Trophoblast cell (in vitro differentiated cells and primary cell): ENCODE data around the gene PTAFR.
A peak's percentile ranks its signal among the peaks of the same experiment; 100 is the strongest.

Experiments used
- DNase-seq, 2 donors: peaks; one replicate each; pipeline ENCODE4 v3.0.0-alpha.2; 2016
- H2AFZ ChIP-seq: 2 replicates; pipeline ENCODE4 v1.6.1; 2013; ENCODE audit warnings: low read length, moderate library complexity, mild to moderate bottlenecking; ENCODE audit not compliant: insufficient read depth, poor library complexity
- H2AK5ac ChIP-seq: 2 replicates; pipeline ENCODE4 v1.6.1; 2013; ENCODE audit warnings: mild to moderate bottlenecking, low read length
- H2BK120ac ChIP-seq: 2 replicates; pipeline ENCODE4 v1.6.1; 2013; ENCODE audit warnings: low read length, mild to moderate bottlenecking, moderate library complexity; ENCODE audit not compliant: insufficient read depth, poor library complexity
- H2BK12ac ChIP-seq: 2 replicates; pipeline ENCODE4 v1.6.1; 2013; ENCODE audit warnings: mild to moderate bottlenecking, low read length, moderate library complexity
- H2BK5ac ChIP-seq: 2 replicates; pipeline ENCODE4 v1.6.1; 2013; ENCODE audit warnings: low read length, low read depth, moderate library complexity, mild to moderate bottlenecking; ENCODE audit not compliant: poor library complexity
- H3K14ac ChIP-seq: 2 replicates; pipeline ENCODE4 v1.6.1; 2013; ENCODE audit warnings: mild to moderate bottlenecking, low read length
- H3K18ac ChIP-seq: 2 replicates; pipeline ENCODE4 v1.6.1; 2013; ENCODE audit warnings: mild to moderate bottlenecking, low read length
- H3K23ac ChIP-seq: 2 replicates; pipeline ENCODE4 v1.6.1; 2013; ENCODE audit warnings: low read length
- H3K27ac ChIP-seq: 2 replicates; pipeline ENCODE4 v1.5.1; 2013; ENCODE audit warnings: low read depth, mild to moderate bottlenecking, inconsistent platforms, low read length, moderate library complexity
- H3K27me3 ChIP-seq: 2 replicates; pipeline ENCODE4 v1.6.1; 2013; ENCODE audit warnings: inconsistent platforms, mild to moderate bottlenecking, low read length, moderate library complexity; ENCODE audit not compliant: insufficient read depth
- H3K36me3 ChIP-seq, 2 experiments: 1 replicate in 1 of 2; 2 replicates in 1 of 2; pipeline ENCODE4 v1.6.1; 2013; ENCODE audit warnings: low read length in 2 of 2, mild to moderate bottlenecking in 2 of 2, moderate library complexity in 1 of 2; ENCODE audit not compliant: insufficient read depth in 2 of 2, control insufficient read depth in 1 of 2
- H3K4ac ChIP-seq: 2 replicates; pipeline ENCODE4 v1.6.1; 2013; ENCODE audit warnings: low read depth, mild to moderate bottlenecking, low read length, moderate library complexity
- H3K4me1 ChIP-seq, 2 experiments: 1 replicate in 1 of 2; 2 replicates in 1 of 2; pipeline ENCODE4 v1.6.1; 2013; ENCODE audit warnings: low read length in 2 of 2, mild to moderate bottlenecking in 2 of 2, moderate library complexity in 1 of 2; ENCODE audit not compliant: insufficient read depth in 2 of 2, control insufficient read depth in 1 of 2
- H3K4me2 ChIP-seq: 2 replicates; pipeline ENCODE4 v1.6.1; 2013; ENCODE audit warnings: inconsistent platforms, mild to moderate bottlenecking, low read length, moderate library complexity
- H3K4me3 ChIP-seq: 2 replicates; pipeline ENCODE4 v1.5.1; 2013; ENCODE audit warnings: mild to moderate bottlenecking, low read depth, low read length, inconsistent platforms
- H3K79me1 ChIP-seq: one replicate; pipeline ENCODE4 v1.6.1; 2013; ENCODE audit warnings: low read length
- H3K79me2 ChIP-seq: 2 replicates; pipeline ENCODE4 v1.6.1; 2013; ENCODE audit warnings: low read length, mild to moderate bottlenecking; ENCODE audit not compliant: control insufficient read depth, insufficient read depth, poor library complexity
- H3K9ac ChIP-seq: 2 replicates; pipeline ENCODE4 v1.6.1; 2013; ENCODE audit warnings: mild to moderate bottlenecking, low read length
- H3K9me3 ChIP-seq: 2 replicates; pipeline ENCODE4 v1.6.1; 2013; ENCODE audit warnings: low read depth, mild to moderate bottlenecking, control low read depth, inconsistent platforms, low read length; ENCODE audit not compliant: insufficient read depth
- H4K12ac ChIP-seq: 2 replicates; pipeline ENCODE4 v1.6.1; 2013; ENCODE audit warnings: low read depth, mild to moderate bottlenecking, low read length, moderate library complexity
- H4K8ac ChIP-seq: 2 replicates; pipeline ENCODE4 v1.6.1; 2013; ENCODE audit warnings: low read depth, mild to moderate bottlenecking, low read length, moderate library complexity
- H4K91ac ChIP-seq: one replicate; pipeline ENCODE4 v1.6.1; 2013; ENCODE audit warnings: low read depth, mild to moderate bottlenecking, low read length, moderate library complexity
- WGBS: extraction: QIAGEN DNeasy Blood & Tissue Kit; methylation state at CpG from one replicate; pipeline ENCODE4 v1.1.7; 2013; ENCODE audit warnings: missing lambda C conversion rate; ENCODE audit not compliant: insufficient read length, insufficient coverage; ENCODE audit errors: extremely low coverage; 5-methylcytosine and 5-hydroxymethylcytosine counted together

The PTAFR gene

GRCh38 chr1:28172713-28173150, 3.8 kb downstream of the PTAFR start:
- no peaks in the 10 kb centered on the region for H3K79me1 ChIP-seq
- H4K91ac ChIP-seq = no peak overlapping the region
- WGBS = no CpG with 5 or more reads among the region's 8 CpGs

GRCh38 chr1:28171246-28171645, 5.2 kb downstream of the PTAFR start:
- no CpG with 5 or more reads among the region's 7 CpGs for WGBS
- DNase-seq = no peak
- Histone ChIP-seq H4K8ac (no peak overlapping the region), H3K23ac (no peak overlapping the region), H3K9me3 (no peaks in the 10 kb centered on the region), H2AFZ (no peak overlapping the region), H3K9ac (no peak overlapping the region), H3K18ac (no peak overlapping the region), H3K4ac (no peak overlapping the region), H3K36me3 (no peaks in the 10 kb centered on the region), H2AK5ac (no peak overlapping the region), H3K79me1 (no peaks in the 10 kb centered on the region), H3K27me3 (no peaks in the 10 kb centered on the region), H3K4me3 (no peak overlapping the region), H3K27ac (no peak overlapping the region), H4K12ac (no peak overlapping the region), H4K91ac (no peak overlapping the region), H2BK120ac (no peak overlapping the region), H2BK12ac (no peak overlapping the region), H3K4me2 (no peak overlapping the region), H2BK5ac (no peak overlapping the region), H3K4me1 (no peaks in the 10 kb centered on the region), H3K79me2 (no peaks in the 10 kb centered on the region), H3K14ac (no peak overlapping the region)

More at GRCh38 chr1:28172713-28173150, 3.8 kb downstream of the PTAFR start:
- no peak overlapping the region for H3K9ac ChIP-seq
- no peak overlapping the region for H2BK120ac ChIP-seq
- H2BK12ac ChIP-seq = no peak overlapping the region
- H2BK5ac ChIP-seq = no peak overlapping the region
- H3K18ac ChIP-seq = no peak overlapping the region
- H3K79me2 ChIP-seq = no peaks in the 10 kb centered on the region
- H3K4me1 ChIP-seq = no peaks in the 10 kb centered on the region
- no peak overlapping the region for H4K12ac ChIP-seq
- no peak overlapping the region for H2AFZ ChIP-seq
- no peaks in the 10 kb centered on the region for H3K36me3 ChIP-seq
- no peak overlapping the region for H2AK5ac ChIP-seq
- no peak overlapping the region for H3K14ac ChIP-seq
- no peak overlapping the region for H4K8ac ChIP-seq
- H3K4ac ChIP-seq = no peak overlapping the region
- H3K4me3 ChIP-seq = no peak overlapping the region
- no peak for DNase-seq
- H3K9me3 ChIP-seq = no peaks in the 10 kb centered on the region
- H3K4me2 ChIP-seq = no peak overlapping the region
- H3K27me3 ChIP-seq = no peaks in the 10 kb centered on the region
- no peak overlapping the region for H3K23ac ChIP-seq
- H3K27ac ChIP-seq = no peak overlapping the region

GRCh38 chr1:28170001-28170596, 6.4 kb downstream of the PTAFR start:
- DNase-seq = peak in 1 of 2 donors; percentile 38
- WGBS = no CpG with 5 or more reads among the region's 2 CpGs
- no peak overlapping the region for H3K4ac ChIP-seq
- no peak overlapping the region for H3K27ac ChIP-seq
- H3K14ac ChIP-seq = no peak overlapping the region
- H4K8ac ChIP-seq = no peak overlapping the region
- no peak overlapping the region for H3K23ac ChIP-seq
- H3K4me1 ChIP-seq = no peaks in the 10 kb centered on the region
- H2AK5ac ChIP-seq = no peak overlapping the region
- no peaks in the 10 kb centered on the region for H3K9me3 ChIP-seq
- no peak overlapping the region for H3K4me3 ChIP-seq
- no peak overlapping the region for H2BK12ac ChIP-seq
- H2BK120ac ChIP-seq = no peak overlapping the region
- H3K79me2 ChIP-seq = no peaks in the 10 kb centered on the region
- no peak overlapping the region for H3K9ac ChIP-seq
- no peaks in the 10 kb centered on the region for H3K79me1 ChIP-seq
- H3K18ac ChIP-seq = no peak overlapping the region
- no peaks in the 10 kb centered on the region for H3K27me3 ChIP-seq
- no peaks in the 10 kb centered on the region for H3K36me3 ChIP-seq
- no peak overlapping the region for H3K4me2 ChIP-seq
- no peak overlapping the region for H4K12ac ChIP-seq
- H2AFZ ChIP-seq = no peak overlapping the region
- no peak overlapping the region for H4K91ac ChIP-seq
- no peak overlapping the region for H2BK5ac ChIP-seq

- peaks cover 1% of the 10 kb centered on the region for H3K9me3 ChIP-seq
- no peaks in the 10 kb centered on the region for H3K79me1 ChIP-seq
- no peak overlapping the region for H4K12ac ChIP-seq
- H3K18ac ChIP-seq = no peak overlapping the region
- no peak overlapping the region for H3K4me3 ChIP-seq
- no CpG with 5 or more reads among the region's 4 CpGs for WGBS
- no peak overlapping the region for H3K27ac ChIP-seq
- H2BK120ac ChIP-seq = no peak overlapping the region
- no peak overlapping the region for H2AK5ac ChIP-seq
- no peaks in the 10 kb centered on the region for H3K36me3 ChIP-seq
- H3K79me2 ChIP-seq = no peaks in the 10 kb centered on the region
- peak overlapping the region; percentile 20 for H4K8ac ChIP-seq
- peaks cover 5 to 8% of the 10 kb centered on the region in 2 experiments for H3K4me1 ChIP-seq
- no peaks in the 10 kb centered on the region for H3K27me3 ChIP-seq
- H2BK5ac ChIP-seq = no peak overlapping the region
- no peak overlapping the region for H3K9ac ChIP-seq
- H2AFZ ChIP-seq = no peak overlapping the region
- no peak overlapping the region for H2BK12ac ChIP-seq
- H3K14ac ChIP-seq = no peak overlapping the region
- no peak overlapping the region for H3K4ac ChIP-seq
- H3K4me2 ChIP-seq = no peak overlapping the region
- no peak for DNase-seq
- no peak overlapping the region for H4K91ac ChIP-seq
- no peak overlapping the region for H3K23ac ChIP-seq
Observed at GRCh38 chr1:28163496-28164161, 12.9 kb downstream of the PTAFR start.
